HG02943 (cell line): ENCODE results near the gene GRIK1.

ENCODE experiments used
- ATAC-seq: cut with Tn5 transposase; IDR thresholded peaks from one replicate; pipeline ENCODE4 v1.9.1; 2021; ENCODE audit warnings: mild to moderate bottlenecking, low read depth, moderate library complexity; ENCODE audit not compliant: unreplicated experiment

GRIK1 gene

GRCh38 chr21:29793712-29794111 is 146.1 kb downstream of the GRIK1 start:
- no peak for ATAC-seq

DNA sequence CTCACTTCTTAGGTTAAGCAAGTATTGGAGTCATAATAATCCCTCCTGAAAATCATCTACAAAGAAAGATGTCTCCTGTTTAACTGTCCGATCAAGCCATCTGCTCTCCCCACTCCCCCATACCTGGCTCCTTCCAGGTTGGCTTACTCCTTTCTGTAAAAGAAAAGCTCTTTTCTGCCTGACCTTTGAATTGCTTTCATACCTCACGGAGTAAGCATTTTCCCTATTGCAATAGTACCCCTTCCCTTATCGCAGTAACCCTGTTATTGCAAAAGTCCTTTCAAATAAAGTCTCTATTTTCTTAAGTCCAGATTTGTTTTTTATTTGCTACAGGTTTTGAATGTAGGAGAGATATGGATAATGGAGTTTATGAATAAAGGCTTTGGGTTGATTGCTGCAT is 150.4 kb downstream of the GRIK1 start:
- no peak for ATAC-seq

DNA sequence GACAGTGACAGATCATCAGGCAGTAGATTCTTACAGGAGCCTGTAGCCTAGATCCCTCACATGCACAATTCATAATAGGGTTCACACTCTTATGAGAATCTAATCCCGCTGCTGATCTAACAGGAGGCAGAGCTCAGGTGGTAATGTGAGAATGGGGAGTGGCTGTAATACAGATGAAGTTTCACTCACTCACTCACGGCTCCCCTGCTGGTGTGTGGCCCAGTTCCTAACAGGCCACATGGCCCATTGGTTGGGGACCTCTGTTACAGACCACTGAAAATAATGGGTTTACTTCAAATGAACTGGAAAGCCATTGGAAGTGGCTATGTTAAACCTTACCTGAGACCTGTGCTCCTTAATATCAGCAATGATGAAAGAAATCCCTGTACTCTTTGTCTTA is 151.0 kb downstream of the GRIK1 start:
- ATAC-seq: no peak

DNA sequence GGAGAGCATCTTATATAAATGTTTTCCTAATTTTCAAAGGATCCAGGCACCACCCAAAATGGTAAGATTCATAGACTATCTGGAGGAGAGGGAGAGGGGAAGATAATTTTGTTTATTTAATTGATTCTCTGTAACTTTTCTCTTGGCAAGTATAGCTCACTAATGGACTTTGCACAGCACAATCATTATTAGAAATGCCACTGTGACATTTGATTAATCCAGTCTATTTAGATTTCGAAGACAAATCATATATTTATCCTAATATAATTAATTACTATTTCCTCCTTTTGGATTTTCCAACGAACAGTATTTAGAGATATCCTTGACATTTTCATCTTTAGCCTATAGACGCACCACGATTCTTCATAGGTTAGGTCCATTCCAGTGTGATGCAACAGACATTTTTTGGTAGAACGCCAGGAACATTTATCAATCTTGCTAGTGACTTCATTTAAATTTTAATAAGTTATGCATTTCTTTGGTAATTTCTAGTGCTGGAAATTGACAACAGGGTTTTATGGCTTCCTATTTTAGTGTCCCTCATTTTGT is 152.4 kb downstream of the GRIK1 start:
- ATAC-seq: no peak

DNA sequence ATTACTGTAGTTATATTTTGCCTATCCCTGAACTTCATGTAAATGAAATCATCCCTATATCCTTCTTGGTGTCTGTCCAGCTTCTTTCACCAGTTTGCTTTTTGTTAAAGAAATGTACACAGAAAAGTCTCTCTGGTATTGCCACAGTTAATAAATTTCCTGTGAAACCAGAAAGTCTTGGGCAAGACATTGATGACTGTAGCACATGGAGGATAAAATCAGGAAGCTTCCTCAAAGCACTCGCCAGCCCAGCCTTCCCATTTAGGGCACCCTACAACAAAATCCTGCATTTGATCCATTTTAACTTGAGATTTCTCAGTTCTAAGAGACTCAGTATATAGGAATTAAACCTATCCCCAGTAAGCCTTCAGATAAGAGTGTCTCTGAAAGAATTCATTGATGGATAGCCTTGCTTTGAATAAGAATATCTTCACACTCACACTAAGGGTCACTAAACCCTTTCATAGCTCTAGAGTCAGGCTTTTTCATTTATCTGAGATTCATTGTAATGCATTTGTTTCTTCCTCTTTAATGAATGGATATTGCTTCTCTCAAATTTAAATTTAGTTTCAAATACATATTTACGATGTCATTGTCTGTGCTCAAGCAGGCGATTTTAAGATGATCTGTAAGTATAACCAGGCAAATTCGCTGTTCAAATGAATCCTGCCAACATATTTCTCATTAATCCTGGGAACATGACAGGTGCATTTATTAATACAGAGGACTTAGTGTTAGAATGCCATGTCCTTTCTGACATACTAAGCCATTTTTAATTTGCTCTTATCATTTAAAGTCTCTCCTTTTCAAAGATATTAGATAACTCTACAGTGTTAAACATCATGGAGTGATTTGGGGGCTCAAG is 153.1 kb downstream of the GRIK1 start:
- no peak for ATAC-seq

GRCh38 chr21:29777160-29777559 is 162.6 kb downstream of the GRIK1 start:
- no peak for ATAC-seq

DNA sequence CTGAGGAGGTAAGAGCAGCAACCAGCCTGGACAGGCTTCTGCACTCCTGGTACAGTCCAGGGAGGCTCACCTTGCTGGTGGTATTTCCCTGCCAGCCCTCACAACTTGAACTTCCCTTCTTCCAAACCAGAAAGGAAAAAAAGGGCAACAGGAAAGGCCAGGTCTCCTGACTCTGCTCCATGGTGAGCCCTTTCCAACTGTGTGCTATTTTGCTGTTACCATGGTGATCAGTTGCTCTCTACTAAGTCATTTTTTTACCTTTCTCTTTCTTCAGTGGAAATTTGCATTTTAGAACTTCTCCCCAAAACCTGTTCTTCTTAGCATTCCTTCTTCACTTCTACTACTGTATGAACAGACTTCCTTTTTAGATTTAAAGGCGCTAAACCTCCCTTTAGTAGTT is 164.3 kb downstream of the GRIK1 start:
- no peak for ATAC-seq

GRCh38 chr21:29771491-29772066 is 168.2 kb downstream of the GRIK1 start:
- ATAC-seq: no peak

DNA sequence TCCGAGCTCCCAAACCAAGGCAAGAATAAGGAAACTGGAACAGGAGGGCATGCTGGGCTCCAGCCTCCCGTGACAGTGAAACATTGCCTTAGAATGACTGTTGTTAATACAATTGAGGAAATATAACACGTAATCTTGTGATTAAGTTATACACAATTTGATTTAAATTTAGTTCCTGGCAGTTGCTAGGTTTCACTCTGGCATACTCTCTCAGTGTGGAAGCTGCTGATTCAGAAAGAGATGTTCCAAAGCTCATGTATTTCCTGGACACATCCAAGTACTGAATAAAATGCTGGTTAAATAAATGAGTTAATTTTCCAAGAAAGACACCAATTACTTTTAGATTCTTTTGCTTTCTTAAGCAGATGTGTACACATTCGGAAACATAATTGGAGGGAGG is 176.1 kb downstream of the GRIK1 start:
- no peak for ATAC-seq

DNA sequence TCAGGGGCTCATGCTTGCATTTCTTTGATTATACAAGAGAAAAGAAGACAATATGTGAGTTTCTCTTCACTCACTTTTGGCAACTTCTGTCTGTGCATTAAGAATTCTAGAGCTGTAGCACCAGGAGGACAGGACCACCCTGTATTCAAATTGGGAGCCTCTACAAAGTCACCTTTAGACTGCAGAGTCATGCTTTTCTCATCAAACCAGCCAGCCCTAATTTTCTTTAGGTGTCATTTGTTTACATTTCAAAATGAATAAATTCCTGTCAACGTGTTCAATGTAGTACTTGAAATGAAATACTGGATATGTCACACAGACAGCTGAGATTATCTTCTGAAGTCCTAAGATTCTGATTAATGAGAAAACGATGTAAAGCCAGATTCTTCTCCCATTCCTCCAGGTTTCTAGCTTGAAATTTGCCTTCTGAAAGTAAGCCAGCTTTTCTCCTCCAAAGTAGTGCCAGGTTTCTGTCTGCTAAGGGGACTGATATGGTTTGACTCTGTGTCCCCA is 177.2 kb downstream of the GRIK1 start:
- ATAC-seq: no peak

- no peak for ATAC-seq
Observed at GRCh38 chr21:29753216-29753615, 186.6 kb downstream of the GRIK1 start.

DNA sequence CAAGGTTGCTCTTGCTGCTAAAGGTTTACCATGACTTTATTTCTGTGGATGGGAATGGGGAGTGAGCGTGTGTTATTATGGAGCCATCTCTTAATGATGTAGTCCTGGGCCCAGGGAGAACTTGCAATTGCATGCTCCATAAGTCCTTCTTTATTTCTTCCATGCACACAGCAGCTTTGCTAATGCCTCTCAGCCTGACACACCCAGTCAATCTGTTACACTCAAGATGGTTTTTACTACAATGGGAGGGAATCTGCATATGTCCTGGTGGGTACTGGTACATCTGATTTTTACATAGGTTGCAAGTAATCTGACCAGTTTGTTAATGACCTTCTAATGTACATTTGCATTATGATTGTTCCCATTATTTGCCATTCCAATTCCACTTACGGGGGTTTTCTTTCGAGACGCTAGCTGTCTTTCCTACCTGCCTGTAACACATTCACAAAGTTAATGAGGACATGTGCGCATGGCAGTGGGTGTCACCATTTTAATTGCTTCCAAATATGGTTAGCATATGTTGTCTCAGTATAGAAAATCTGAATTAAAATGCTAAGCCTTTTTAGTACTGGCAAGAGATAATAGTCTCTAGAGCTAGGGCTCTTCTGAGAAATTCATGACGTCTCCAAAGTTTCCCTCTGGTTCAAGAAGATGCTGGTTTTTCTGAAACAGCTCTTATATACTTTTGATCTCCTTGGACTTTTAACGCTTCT is 188.2 kb downstream of the GRIK1 start:
- no peak for ATAC-seq

DNA sequence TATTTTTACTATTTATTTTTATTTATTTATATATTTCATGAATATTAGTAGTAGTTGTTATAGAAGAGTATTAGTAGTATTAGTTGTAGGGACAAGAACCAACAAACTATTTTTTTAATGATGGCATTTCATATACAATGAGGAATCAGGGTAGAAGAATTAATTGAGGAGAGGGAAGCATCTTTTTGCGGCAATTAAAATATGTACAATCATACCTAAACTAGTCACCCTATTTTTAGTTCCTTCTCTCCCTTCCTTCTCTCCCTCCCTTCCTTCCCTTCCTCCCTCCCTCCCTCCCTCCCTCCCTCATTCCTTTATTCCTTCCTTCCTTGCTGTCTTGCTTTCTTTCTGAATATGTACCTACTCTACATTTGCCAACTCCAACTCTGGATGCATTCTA is 189.8 kb downstream of the GRIK1 start:
- no peak for ATAC-seq

- ATAC-seq: no peak
Observed at GRCh38 chr21:29749223-29749622, 190.6 kb downstream of the GRIK1 start.

DNA sequence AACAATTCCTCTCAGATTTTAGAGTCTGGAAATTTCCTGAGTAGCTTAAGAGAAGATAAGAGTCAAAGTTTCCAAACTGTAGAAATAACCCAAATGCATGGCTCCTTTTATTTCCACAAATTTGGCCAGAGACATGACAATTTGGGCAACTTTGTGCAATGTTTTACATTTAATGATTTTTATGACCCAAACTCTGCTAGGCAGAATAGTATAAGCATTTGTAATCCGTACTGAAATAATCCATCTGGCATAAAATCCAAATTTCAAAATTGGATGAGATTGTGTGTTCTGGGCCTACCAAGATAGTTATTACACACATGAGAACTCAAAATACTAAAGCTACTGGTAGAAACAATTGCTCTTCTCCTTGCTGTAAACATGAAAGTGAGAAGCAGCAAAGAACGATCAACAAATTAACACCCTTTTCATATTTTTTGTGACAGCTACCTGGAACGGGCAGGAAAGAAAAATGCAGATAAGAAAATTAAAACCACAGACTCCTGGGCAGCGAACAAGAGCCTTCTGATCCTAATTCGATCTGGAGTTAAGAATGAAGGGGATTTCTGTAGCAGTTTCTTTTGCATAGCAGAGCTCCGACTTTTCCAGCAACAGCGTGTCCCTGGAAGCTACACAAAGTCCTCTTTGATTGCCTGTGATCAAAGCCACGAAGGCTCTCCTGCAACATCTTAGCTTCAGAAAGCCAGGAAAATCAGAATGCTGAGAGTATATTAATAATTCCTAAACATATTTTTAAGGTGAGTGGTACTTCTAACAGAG is 191.2 kb downstream of the GRIK1 start:
- ATAC-seq: no peak

GRCh38 chr21:29741761-29742160 is 198.0 kb downstream of the GRIK1 start:
- no peak for ATAC-seq

- no peak for ATAC-seq
Observed at GRCh38 chr21:29739176-29739575, 200.6 kb downstream of the GRIK1 start.

DNA sequence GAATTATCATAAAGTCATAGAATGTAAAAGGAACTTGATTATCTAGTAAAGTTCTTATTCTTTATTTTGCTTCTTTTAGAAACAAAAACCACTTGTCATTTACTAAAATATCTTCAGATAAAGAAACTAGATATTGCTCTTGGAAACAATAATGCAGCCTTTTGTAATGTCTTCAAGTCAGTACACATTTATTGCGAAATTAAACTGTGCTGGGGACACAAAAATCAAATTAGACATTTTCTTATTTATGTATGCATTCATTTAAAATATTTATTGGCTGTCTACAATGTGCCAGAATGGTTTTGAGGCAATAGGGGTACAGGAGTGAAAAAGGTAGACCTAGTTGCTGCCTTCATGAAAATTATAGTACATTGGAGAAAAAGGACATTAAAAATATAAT is 201.1 kb downstream of the GRIK1 start:
- ATAC-seq: no peak

DNA sequence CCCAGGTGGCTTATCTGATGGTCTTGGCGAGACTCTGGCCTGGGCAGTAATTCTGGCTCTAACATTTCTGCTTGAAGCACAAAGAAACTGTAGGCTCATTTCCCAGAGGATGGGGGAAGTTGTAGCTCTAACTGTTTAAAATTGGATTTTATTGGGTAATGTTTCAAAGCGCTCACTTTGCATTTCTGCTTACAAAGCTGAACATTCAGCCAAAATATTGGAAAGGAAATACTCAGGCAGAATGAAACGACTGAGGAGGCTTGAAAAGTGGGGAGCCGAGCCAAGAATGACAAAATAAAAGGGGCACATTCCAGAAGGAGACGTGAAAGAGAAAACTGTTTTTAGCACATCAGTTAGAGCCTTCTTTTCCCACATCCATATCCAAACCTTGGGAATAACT is 202.6 kb downstream of the GRIK1 start:
- ATAC-seq: no peak

- ATAC-seq: no peak
Observed at GRCh38 chr21:29730281-29730680, 209.5 kb downstream of the GRIK1 start.
